ENCODE results near the gene RAB3D.

RAB3D gene

GRCh38 chr19:11363881-11364280 lies 24.4 kb upstream of the RAB3D start:
- TF ChIP-seq, protein P1, sequence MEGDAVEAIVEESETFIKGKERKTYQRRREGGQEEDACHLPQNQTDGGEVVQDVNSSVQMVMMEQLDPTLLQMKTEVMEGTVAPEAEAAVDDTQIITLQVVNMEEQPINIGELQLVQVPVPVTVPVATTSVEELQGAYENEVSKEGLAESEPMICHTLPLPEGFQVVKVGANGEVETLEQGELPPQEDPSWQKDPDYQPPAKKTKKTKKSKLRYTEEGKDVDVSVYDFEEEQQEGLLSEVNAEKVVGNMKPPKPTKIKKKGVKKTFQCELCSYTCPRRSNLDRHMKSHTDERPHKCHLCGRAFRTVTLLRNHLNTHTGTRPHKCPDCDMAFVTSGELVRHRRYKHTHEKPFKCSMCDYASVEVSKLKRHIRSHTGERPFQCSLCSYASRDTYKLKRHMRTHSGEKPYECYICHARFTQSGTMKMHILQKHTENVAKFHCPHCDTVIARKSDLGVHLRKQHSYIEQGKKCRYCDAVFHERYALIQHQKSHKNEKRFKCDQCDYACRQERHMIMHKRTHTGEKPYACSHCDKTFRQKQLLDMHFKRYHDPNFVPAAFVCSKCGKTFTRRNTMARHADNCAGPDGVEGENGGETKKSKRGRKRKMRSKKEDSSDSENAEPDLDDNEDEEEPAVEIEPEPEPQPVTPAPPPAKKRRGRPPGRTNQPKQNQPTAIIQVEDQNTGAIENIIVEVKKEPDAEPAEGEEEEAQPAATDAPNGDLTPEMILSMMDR (IDR thresholded peaks at IDR 0.05): no peak
- no peak for TF ChIP-seq ZFX (IDR thresholded peaks at IDR 0.05; ENCODE audit: borderline replicate concordance)

GRCh38 chr19:11361771-11362731 lies 22.6 kb upstream of the RAB3D start:
- peak overlapping the region; percentile 48 for H3K27ac ChIP-seq
- TF ChIP-seq, protein P1 (IDR thresholded peaks at IDR 0.05): no peak
- TF ChIP-seq ZFX (IDR thresholded peaks at IDR 0.05; ENCODE audit: borderline replicate concordance): no peak

More at GRCh38 chr19:11363881-11364280, 24.4 kb upstream of the RAB3D start:
- no peak overlapping the region for H3K27ac ChIP-seq

DNA sequence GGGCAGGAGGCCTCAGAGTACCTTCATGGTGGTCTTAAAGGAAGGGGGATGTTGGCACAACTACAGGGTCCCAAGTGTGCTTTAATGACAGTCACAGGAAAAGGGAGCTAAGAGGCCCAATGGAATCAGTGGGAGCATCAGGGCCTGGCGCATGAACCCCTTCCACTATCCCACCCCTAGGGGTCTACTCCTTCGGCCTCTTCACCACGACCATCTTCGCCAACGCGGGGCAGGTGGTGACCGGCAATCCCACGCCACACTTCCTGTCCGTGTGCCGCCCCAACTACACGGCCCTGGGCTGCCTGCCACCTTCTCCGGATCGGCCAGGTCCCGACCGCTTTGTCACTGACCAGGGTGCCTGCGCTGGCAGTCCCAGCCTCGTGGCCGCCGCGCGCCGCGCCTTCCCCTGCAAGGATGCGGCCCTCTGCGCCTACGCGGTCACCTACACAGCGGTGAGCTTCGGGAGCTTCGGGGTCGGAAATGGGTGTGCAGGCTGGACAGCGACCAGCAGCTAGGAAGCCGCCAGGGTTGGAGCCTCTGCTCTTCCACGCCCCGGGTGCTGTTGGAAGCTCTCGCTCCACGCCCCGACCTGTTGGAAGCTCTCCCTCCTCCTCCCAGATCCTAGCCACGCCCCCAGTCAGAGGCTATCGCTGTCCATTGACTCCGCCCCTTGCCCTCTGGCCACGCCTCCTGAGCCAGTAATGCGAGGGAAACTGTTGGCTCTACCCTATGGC lies 21.7 kb upstream of the RAB3D start:
- TF ChIP-seq, protein P1 (IDR thresholded peaks at IDR 0.05): no peak
- no peak for TF ChIP-seq ZFX (IDR thresholded peaks at IDR 0.05; ENCODE audit: borderline replicate concordance)
- H3K27ac ChIP-seq: peak overlapping the region; percentile 48

- no peak overlapping the region for H3K27ac ChIP-seq
- no peak for TF ChIP-seq ZFX (IDR thresholded peaks at IDR 0.05; ENCODE audit: borderline replicate concordance)
These were observed 20.0 kb upstream of the RAB3D start for GRCh38 chr19:11359421-11359820.

- TF ChIP-seq ZFX (IDR thresholded peaks at IDR 0.05; ENCODE audit: borderline replicate concordance): no peak
- TF ChIP-seq, protein P1 (IDR thresholded peaks at IDR 0.05): no peak
- H3K27ac ChIP-seq: no peak overlapping the region
These were observed 17.5 kb upstream of the RAB3D start for GRCh38 chr19:11356676-11357550.

GRCh38 chr19:11356074-11356397 lies 16.6 kb upstream of the RAB3D start:
- no peak overlapping the region for H3K27ac ChIP-seq
- TF ChIP-seq ZFX (IDR thresholded peaks at IDR 0.05; ENCODE audit: borderline replicate concordance): no peak
- TF ChIP-seq, protein P1 (IDR thresholded peaks at IDR 0.05): no peak
